OCI-LY7 (cell line): Measurements from ENCODE around the gene HADHB. TPM values are rescaled to one million over a fixed set of nuclear protein-coding genes. Genes with fewer than 3 reads are reported as not detected.
A peak's percentile ranks its signal among the peaks of the same experiment; 100 is the strongest.
"Not testable (repeated sequence)": the region's sequence is repeated elsewhere in the genome, so short reads cannot be mapped to it uniquely, and the experiment has no call there.

Experiments
- BruUV-seq: library from RNA; stranded (reverse); fragments of 400-500 nt; replicated peaks from 2 replicates; lab custom pipeline; 2021; lab: Mats Ljungman, UMichigan
- CTCF ChIA-PET: fragments of 300-600 bp; sonication (Branson Sonifier 250); formaldehyde crosslinking; loops from one replicate; lab custom pipeline; 2022; ENCODE audit warnings: antibody characterized with exemption; ENCODE audit not compliant: unreplicated experiment; lab: Charles Lee
- POLR2A ChIA-PET: fragments of 300-600 bp; sonication (Branson Sonifier 250); formaldehyde crosslinking; loops from one replicate; lab custom pipeline; 2022; ENCODE audit warnings: antibody characterized with exemption; lab: Charles Lee
- DNase-seq: peaks from one replicate; pipeline ENCODE4 v3.0.0-alpha.2; 2015; ENCODE audit warnings: low spot score
- H2AFZ ChIP-seq: fragments of 200-600 bp; sonication (generic), shearing (Covaris generic); 2 replicates; pipeline ENCODE4 v1.6.1; 2014; ENCODE audit warnings: mild to moderate bottlenecking, antibody characterized with exemption, low read length, moderate library complexity
- H3K27ac ChIP-seq: fragments of 200-600 bp; sonication (generic); 2 replicates; pipeline ENCODE4 v1.5.1; 2014; ENCODE audit warnings: mixed run types, low read depth, mild to moderate bottlenecking, moderate library complexity, low read length, inconsistent platforms; ENCODE audit not compliant: poor library complexity, severe bottlenecking
- H3K36me3 ChIP-seq: fragments of 200-600 bp; sonication (generic); 2 replicates; pipeline ENCODE4 v1.6.1; 2014; ENCODE audit warnings: mild to moderate bottlenecking, antibody characterized with exemption, low read length, moderate library complexity, mixed read lengths; ENCODE audit not compliant: insufficient read depth
- H3K4me1 ChIP-seq: fragments of 200-600 bp; sonication (generic); 2 replicates; pipeline ENCODE4 v1.5.1; 2014; ENCODE audit warnings: mild to moderate bottlenecking, low read length; ENCODE audit not compliant: insufficient read depth, poor library complexity, severe bottlenecking
- H3K4me2 ChIP-seq: fragments of 200-600 bp; sonication (generic); 2 replicates; pipeline ENCODE4 v1.6.1; 2014; ENCODE audit warnings: mild to moderate bottlenecking, low read length
- H3K4me3 ChIP-seq: fragments of 200-600 bp; sonication (generic); 2 replicates; pipeline ENCODE4 v1.5.1; 2014; ENCODE audit warnings: mild to moderate bottlenecking, low read depth, low read length; ENCODE audit not compliant: poor library complexity, severe bottlenecking
- H3K79me2 ChIP-seq: fragments of 200-600 bp; sonication (generic); 2 replicates; pipeline ENCODE4 v1.6.1; 2016; ENCODE audit warnings: low read depth, mild to moderate bottlenecking, low read length, moderate library complexity, mixed read lengths; ENCODE audit not compliant: insufficient read depth
- H3K9me2 ChIP-seq: fragments of 200-600 bp; sonication (generic); 2 replicates; pipeline ENCODE4 v1.6.1; 2016; ENCODE audit warnings: mild to moderate bottlenecking, low read length, mixed read lengths; ENCODE audit not compliant: insufficient read depth
- H3K9me3 ChIP-seq: fragments of 200-600 bp; sonication (generic); 2 replicates; pipeline ENCODE4 v1.6.1; 2014; ENCODE audit warnings: mild to moderate bottlenecking, mixed run types, low read length, mixed read lengths
- H4K20me1 ChIP-seq: fragments of 200-600 bp; sonication (generic); 2 replicates; pipeline ENCODE4 v1.6.1; 2014; ENCODE audit warnings: mild to moderate bottlenecking, antibody characterized with exemption, low read length, moderate library complexity, mixed read lengths; ENCODE audit not compliant: insufficient read depth
- EZH2phosphoT487 ChIP-seq: fragments of 200-600 bp; sonication (generic); IDR thresholded peaks from 2 replicates; pipeline ENCODE4 v1.6.1; 2018; ENCODE audit warnings: low read depth, borderline replicate concordance, mild to moderate bottlenecking, mixed run types, antibody characterized with exemption, low read length, moderate library complexity, mixed read lengths
- intact Hi-C: fragments of 100-400 bp; cut with micrococcal nuclease; formaldehyde crosslinking; loops from one replicate; pipeline ENCODE4 v1.10.0; 2022; ENCODE audit not compliant: unreplicated experiment
- total RNA-seq, 2 experiments: library from RNA; depleted of rRNA in 1 of 2; stranded (reverse); fragments of >200 nt in 1 of 2; shearing (Covaris generic) in 1 of 2; gene quantifications; 2 replicates each; pipeline ENCODE4 v1.2.3, GENCODE V29; 2014 to 2022
- TF ChIP-seq, protein P1 (sequence below): fragments of 200-600 bp; sonication (generic); conservative IDR thresholded peaks from 2 replicates; pipeline ENCODE4 v1.5.1; 2014; ENCODE audit warnings: mild to moderate bottlenecking, antibody characterized with exemption, low read length, moderate library complexity, mixed read lengths

The HADHB gene
- total RNA-seq, 2 experiments from 2014 or later, result 35.5 to 55.7 TPM

GRCh38 chr2:26268213-26268612 lies 23.5 kb downstream of the HADHB start:
- ChIA-PET CTCF (no interaction called here), POLR2A (interaction anchor here (0.6 to 1.2 kb wide), 2 partner anchors 23 to 277 kb away, joined by 3 read pairs; no protein-coding TSS in a partner anchor)
- Histone ChIP-seq H3K79me2 (no peaks in the 10 kb centered on the region), H3K4me2 (no peak overlapping the region), H3K9me3 (no peaks in the 10 kb centered on the region), H4K20me1 (0 out of 2 replicates have a peak, but pooled peaks cover 5% of the 10 kb centered on the region), H3K4me3 (no peak overlapping the region), H2AFZ (no peak overlapping the region), H3K9me2 (no peaks in the 10 kb centered on the region), H3K36me3 (peaks cover 22% of the 10 kb centered on the region; the same call in 1 of the 2 replicates), H3K4me1 (peaks cover 17% of the 10 kb centered on the region), H3K27ac (no peak overlapping the region)
- intact Hi-C loops, result no loop called here
- TF ChIP-seq, protein P1, sequence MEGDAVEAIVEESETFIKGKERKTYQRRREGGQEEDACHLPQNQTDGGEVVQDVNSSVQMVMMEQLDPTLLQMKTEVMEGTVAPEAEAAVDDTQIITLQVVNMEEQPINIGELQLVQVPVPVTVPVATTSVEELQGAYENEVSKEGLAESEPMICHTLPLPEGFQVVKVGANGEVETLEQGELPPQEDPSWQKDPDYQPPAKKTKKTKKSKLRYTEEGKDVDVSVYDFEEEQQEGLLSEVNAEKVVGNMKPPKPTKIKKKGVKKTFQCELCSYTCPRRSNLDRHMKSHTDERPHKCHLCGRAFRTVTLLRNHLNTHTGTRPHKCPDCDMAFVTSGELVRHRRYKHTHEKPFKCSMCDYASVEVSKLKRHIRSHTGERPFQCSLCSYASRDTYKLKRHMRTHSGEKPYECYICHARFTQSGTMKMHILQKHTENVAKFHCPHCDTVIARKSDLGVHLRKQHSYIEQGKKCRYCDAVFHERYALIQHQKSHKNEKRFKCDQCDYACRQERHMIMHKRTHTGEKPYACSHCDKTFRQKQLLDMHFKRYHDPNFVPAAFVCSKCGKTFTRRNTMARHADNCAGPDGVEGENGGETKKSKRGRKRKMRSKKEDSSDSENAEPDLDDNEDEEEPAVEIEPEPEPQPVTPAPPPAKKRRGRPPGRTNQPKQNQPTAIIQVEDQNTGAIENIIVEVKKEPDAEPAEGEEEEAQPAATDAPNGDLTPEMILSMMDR, result no peak
- TF ChIP-seq EZH2phosphoT487, result no peak
- BruUV-seq, result no TSS peak
- no peak for DNase-seq

DNA sequence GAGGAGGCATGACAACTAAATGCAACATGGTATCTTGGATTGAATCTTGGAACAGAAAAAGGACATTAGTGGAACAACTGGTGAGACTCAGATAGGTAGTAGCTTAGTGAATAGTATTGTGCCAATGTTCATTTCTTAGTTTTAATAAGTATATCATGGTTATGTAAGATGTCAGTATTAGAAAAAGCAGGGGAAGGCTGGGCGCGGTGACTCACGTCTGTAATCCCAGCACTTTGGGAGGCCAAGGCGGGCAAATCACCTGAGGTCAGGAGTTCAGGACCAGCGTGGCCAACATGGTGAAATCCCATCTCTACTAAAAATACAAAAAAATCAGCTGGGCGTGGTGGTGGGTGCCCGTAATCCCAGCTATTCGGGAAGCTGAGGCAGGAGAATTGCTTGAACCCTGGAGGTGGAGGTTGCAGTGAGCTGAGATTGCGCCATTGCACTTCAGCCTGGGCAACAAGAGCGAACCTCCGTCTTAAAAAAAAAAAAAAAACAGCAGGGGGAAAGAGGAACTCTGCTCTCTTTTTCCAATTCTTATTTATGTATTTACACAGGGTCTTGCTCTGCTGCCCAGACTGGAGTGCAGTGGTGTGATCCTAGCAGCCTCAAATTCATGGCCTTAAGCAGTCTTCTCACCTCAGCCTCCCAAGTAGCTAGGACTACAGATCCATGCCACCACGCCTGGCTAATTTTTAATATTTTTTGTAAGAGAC lies 24.1 kb downstream of the HADHB start:
- H2AFZ ChIP-seq, H4K20me1 ChIP-seq, H3K9me2 ChIP-seq, H3K9me3 ChIP-seq, H3K27ac ChIP-seq, BruUV-seq, H3K4me3 ChIP-seq, DNase-seq, intact Hi-C loops, CTCF ChIA-PET, H3K79me2 ChIP-seq: not testable (repeated sequence)
- POLR2A ChIA-PET, result interaction anchor here (0.6 to 1.2 kb wide), 3 partner anchors 10 to 278 kb away, joined by 3 read pairs; no protein-coding TSS in a partner anchor
- peak overlapping the region; percentile 64; the same call in 1 of the 2 replicates for H3K4me2 ChIP-seq
- H3K36me3 ChIP-seq, result peaks cover 16% of the 10 kb centered on the region; the same call in 1 of the 2 replicates
- H3K4me1 ChIP-seq, result peaks cover 17% of the 10 kb centered on the region

DNA sequence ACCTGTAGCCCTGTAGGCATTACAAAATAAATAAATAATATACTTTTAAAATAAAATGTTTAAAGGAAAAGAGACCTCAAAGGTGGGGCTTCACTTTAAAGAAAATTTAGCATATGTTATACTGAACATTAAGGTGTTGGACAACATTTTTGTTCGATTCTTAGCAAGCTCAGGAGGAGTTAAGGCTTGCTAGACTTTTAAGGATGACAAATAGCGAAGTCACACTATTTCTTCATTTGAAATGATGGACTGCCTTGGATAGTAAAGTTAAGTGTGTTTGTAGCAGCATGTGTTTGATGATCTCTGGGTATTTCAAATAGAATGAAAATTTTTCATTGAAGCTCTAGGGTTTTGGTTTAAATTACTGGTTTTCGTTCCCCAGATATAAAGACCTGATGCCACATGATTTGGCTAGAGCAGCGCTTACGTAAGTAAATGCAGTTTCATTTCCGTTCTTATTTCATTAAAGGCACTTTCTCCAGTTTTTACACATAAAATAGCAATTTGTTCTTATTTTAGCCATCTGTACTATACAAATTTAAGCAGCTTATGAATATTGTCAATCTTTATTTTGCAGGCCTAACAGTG lies 24.9 kb downstream of the HADHB start:
- Histone ChIP-seq H3K4me1 (peaks cover 17% of the 10 kb centered on the region), H3K4me3 (peak overlapping the region; percentile 15), H4K20me1 (0 out of 2 replicates have a peak, but pooled peaks cover 5% of the 10 kb centered on the region), H3K9me2 (no peaks in the 10 kb centered on the region), H3K4me2 (peak overlapping the region; percentile 64), H3K36me3 (peaks cover 17% of the 10 kb centered on the region), H3K27ac (peak overlapping the region; percentile 19), H3K9me3 (no peaks in the 10 kb centered on the region), H2AFZ (no peak overlapping the region), H3K79me2 (no peaks in the 10 kb centered on the region)
- intact Hi-C loops, result no loop called here
- peak; percentile 50 for DNase-seq
- ChIA-PET POLR2A (interaction anchor here (0.9 to 1.3 kb wide), 5 partner anchors 9 to 79 kb away, joined by 3 to 8 read pairs (median 3); no protein-coding TSS in a partner anchor), CTCF (no interaction called here)
- BruUV-seq, result no TSS peak
- TF ChIP-seq, protein P1, result no peak
- TF ChIP-seq EZH2phosphoT487, result no peak
